Naive thymus-derived CD8-positive, alpha-beta T cell (primary cell): Measurements from ENCODE around the gene SLC13A1. TPM values are rescaled to one million over a fixed set of nuclear protein-coding genes. Genes with fewer than 3 reads are reported as not detected.
A peak's percentile ranks its signal among the peaks of the same experiment; 100 is the strongest.

Experiments used
- ATAC-seq, 2 donors: fragments of 150-1000 bp; cut with Tn5 transposase in 1 of 2; sonication (Bioruptor Pico), chemical (Tn5 transposase) in 1 of 2; 1 replicate in 1 of 2; 2 replicates in 1 of 2; pipeline ENCODE4 v1.10.0; 2021; ENCODE audit warnings: mild to moderate bottlenecking in 2 of 2, moderate library complexity in 2 of 2
- POLR2A ChIA-PET: fragments of 350-600 bp; sonication (Branson Sonifier 250); formaldehyde crosslinking; loops from one replicate; lab custom pipeline; 2021; ENCODE audit warnings: antibody characterized with exemption; lab: Charles Lee
- DNase-seq, 10 donors: peaks; one replicate each; pipeline versions ENCODE4 v3.0.0 to v3.0.0-alpha.2; 2020 to 2022
- H3K27ac Mint-ChIP-seq, 10 donors: one replicate each; pipeline ENCODE4 v1.8.0; 2020 to 2022; ENCODE audit warnings: mild to moderate bottlenecking in 10 of 10, mixed read lengths in 10 of 10, moderate library complexity in 4 of 10, inconsistent platforms in 1 of 10
- H3K27me3 Mint-ChIP-seq, 5 donors: one replicate each; pipeline ENCODE4 v1.8.0; 2021 to 2022; ENCODE audit warnings: mixed read lengths in 5 of 5
- H3K36me3 Mint-ChIP-seq, 3 donors: one replicate each; pipeline ENCODE4 v1.8.0; 2020 to 2022; ENCODE audit warnings: mixed read lengths in 3 of 3, mild to moderate bottlenecking in 2 of 3, inconsistent platforms in 1 of 3
- H3K4me1 Mint-ChIP-seq, 4 donors: one replicate each; pipeline ENCODE4 v1.8.0; 2021 to 2022; ENCODE audit warnings: mixed read lengths in 4 of 4
- H3K4me3 Mint-ChIP-seq, 10 donors: one replicate each; pipeline ENCODE4 v1.8.0; 2020 to 2022; ENCODE audit warnings: mild to moderate bottlenecking in 10 of 10, mixed read lengths in 10 of 10, moderate library complexity in 6 of 10, inconsistent platforms in 1 of 10
- H3K9me3 Mint-ChIP-seq, 9 donors: one replicate each; pipeline ENCODE4 v1.8.0; 2020 to 2022; ENCODE audit warnings: mixed read lengths in 9 of 9, mild to moderate bottlenecking in 3 of 9, inconsistent platforms in 1 of 9, moderate library complexity in 1 of 9
- polyA plus RNA-seq, 3 donors: library from polyadenylated mRNA; unstranded; fragments of 300-500 nt; fragmentation: Illumina TruSeq; gene quantifications; one replicate each; pipeline ENCODE4 v1.2.3, GENCODE V29; 2021
- total RNA-seq, 8 experiments: library from RNA in 2 of 8; stranded (reverse) in 2 of 8; gene quantifications; one replicate each; pipeline ENCODE4 v1.2.3 and lab custom pipeline; 2021 to 2026

SLC13A1 gene
- total and polyA plus RNA-seq, 5 experiments from 2014 or later = not detected

DNA sequence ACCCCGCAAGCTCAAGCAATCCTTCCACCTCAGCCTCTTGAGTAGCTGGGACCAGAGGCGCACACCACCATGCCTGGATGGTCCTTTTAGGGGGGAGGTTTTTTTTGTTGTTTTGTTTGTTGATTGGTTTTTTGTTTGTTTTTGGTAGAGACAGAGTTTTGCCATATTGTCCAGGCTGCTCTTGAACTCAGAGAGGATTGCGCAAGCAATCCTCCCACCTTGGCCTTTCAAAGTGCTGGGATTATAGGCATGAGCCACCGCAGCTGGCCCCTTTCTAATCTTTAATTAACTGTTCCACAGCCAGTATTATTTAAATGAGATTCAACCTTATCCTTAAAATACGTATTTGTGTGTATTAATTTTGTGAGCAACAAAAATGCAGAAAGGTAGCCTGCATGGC, 65.8 kb downstream of the SLC13A1 start:
- Mint-ChIP-seq H3K36me3 (no peaks in the 10 kb centered on the region), H3K27ac (no peak overlapping the region), H3K4me3 (no peak overlapping the region), H3K4me1 (no peaks in the 10 kb centered on the region), H3K9me3 (peaks cover 0 to 6% (median 0%) of the 10 kb centered on the region in 9 donors), H3K27me3 (no peaks in the 10 kb centered on the region)
- no peak for ATAC-seq
- POLR2A ChIA-PET = no interaction called here
- no peak for DNase-seq

DNA sequence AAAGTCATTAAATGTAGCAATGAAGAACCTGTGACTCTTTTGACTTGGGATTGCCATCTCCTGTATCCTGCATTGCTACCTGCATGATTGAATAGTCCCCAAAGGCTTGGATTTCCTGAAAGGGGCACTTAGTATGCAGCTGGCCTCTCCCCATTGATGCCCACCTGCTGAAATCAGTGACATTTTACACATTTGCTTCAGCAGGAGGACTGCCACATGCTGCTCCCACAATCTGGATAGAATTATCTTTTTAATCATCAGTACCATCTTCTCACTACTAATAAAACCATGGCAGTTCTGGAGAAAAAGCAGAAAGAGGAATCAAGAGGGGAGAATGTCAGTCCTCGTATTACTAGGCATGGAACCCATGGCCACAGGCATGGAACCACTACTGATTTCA, 67.8 kb downstream of the SLC13A1 start:
- ATAC-seq = no peak
- no peak for DNase-seq
- Mint-ChIP-seq H3K36me3 (no peaks in the 10 kb centered on the region), H3K27me3 (no peaks in the 10 kb centered on the region), H3K4me1 (no peaks in the 10 kb centered on the region), H3K4me3 (no peak overlapping the region), H3K9me3 (peaks cover 0 to 6% (median 2%) of the 10 kb centered on the region in 9 donors), H3K27ac (no peak overlapping the region)
- POLR2A ChIA-PET = no interaction called here

DNA sequence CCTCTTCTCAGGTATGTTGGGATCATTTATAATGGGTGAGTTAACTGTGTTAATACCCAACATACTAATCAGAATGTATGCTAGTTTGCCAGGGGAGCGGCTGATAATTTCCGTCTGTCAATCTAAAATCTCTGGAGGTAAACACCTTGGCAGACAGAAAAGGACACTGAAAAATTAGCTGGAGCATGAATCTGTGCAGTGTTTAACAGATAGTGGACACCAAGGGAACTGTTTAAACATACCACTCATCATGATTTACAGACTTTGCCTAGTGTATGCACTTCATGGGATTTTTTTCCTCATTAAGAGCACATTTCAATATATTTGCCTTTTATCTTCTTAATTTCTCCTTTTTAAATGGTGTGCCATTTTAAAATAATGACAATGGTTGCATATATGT, 68.2 kb downstream of the SLC13A1 start:
- no peak overlapping the region for H3K27ac Mint-ChIP-seq
- POLR2A ChIA-PET = no interaction called here
- H3K4me1 Mint-ChIP-seq = no peaks in the 10 kb centered on the region
- H3K27me3 Mint-ChIP-seq = no peaks in the 10 kb centered on the region
- ATAC-seq = no peak
- no peak overlapping the region for H3K4me3 Mint-ChIP-seq
- DNase-seq = no peak
- no peaks in the 10 kb centered on the region for H3K36me3 Mint-ChIP-seq
- peaks cover 0 to 6% (median 2%) of the 10 kb centered on the region in 9 donors for H3K9me3 Mint-ChIP-seq

DNA sequence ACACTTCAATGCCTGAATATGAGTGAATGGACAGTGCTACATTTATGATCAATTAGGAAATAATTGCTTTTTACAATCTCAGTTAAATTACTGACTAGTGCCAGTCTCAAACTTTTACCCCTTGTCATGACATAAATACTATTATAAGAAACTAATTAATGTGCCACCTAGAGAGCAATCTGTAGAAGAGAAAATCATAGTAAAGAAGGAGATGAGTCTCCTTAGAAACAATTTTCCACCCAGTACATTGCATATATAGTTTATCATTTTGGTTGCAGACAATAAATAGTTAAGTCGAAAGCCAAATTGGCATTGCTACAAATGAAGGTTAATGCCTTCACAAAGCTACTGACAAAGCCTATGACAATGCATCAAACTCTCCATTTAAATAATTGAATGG, 68.6 kb downstream of the SLC13A1 start:
- DNase-seq = no peak
- POLR2A ChIA-PET = no interaction called here
- H3K36me3 Mint-ChIP-seq = no peaks in the 10 kb centered on the region
- no peak overlapping the region for H3K4me3 Mint-ChIP-seq
- H3K9me3 Mint-ChIP-seq = peaks cover 0 to 6% (median 2%) of the 10 kb centered on the region in 9 donors
- no peaks in the 10 kb centered on the region for H3K27me3 Mint-ChIP-seq
- H3K27ac Mint-ChIP-seq = no peak overlapping the region
- no peak for ATAC-seq
- H3K4me1 Mint-ChIP-seq = no peaks in the 10 kb centered on the region

DNA sequence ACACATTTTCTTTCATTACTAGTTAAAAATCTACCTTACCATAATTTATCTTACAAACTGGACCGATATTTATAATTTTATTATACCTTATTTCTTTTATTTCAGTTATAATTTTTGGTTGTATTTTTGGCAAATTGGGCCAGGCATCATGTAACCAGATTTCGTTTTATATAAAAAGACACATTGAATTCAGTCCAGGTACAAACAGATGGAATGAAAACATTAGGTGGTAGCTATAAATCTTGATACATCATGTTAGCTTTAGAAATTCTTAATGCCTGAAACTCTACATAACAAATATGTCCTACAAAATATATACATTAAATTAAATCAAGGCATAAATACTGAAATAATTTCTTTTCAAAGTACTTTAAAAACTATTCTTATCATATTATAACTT, 73.1 kb downstream of the SLC13A1 start:
- POLR2A ChIA-PET = no interaction called here
- H3K4me3 Mint-ChIP-seq = no peak overlapping the region
- no peak for DNase-seq
- ATAC-seq = no peak
- no peaks in the 10 kb centered on the region for H3K36me3 Mint-ChIP-seq
- H3K27ac Mint-ChIP-seq = no peak overlapping the region
- no peaks in the 10 kb centered on the region for H3K4me1 Mint-ChIP-seq
- no peaks in the 10 kb centered on the region for H3K27me3 Mint-ChIP-seq
- peaks cover 0 to 6% (median 0%) of the 10 kb centered on the region in 9 donors for H3K9me3 Mint-ChIP-seq

DNA sequence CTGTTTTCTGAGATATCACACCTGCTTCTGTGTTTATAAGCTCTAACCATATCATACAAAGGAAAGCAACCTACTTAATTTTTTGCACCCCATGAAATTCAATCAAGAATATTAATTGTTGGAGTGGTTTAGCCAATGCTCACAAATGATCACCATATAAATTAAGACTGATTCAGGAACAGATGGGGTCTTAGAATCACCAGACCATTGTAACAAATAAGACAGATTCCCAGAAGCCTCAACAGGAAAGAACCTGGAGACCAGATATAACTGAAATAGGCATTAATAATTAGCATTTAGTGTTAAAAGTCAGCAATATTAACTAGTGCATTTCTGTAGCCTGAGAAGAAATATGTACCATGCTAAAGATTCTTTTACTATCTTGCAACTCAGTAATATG, 73.6 kb downstream of the SLC13A1 start:
- Mint-ChIP-seq H3K36me3 (no peaks in the 10 kb centered on the region), H3K9me3 (peaks cover 0 to 6% (median 0%) of the 10 kb centered on the region in 9 donors), H3K4me1 (no peaks in the 10 kb centered on the region), H3K27me3 (no peaks in the 10 kb centered on the region), H3K27ac (no peak overlapping the region), H3K4me3 (no peak overlapping the region)
- DNase-seq = no peak
- no peak for ATAC-seq
- POLR2A ChIA-PET = no interaction called here

- no peaks in the 10 kb centered on the region for H3K4me1 Mint-ChIP-seq
- H3K9me3 Mint-ChIP-seq = peaks cover 0 to 4% (median 3%) of the 10 kb centered on the region in 9 donors
- POLR2A ChIA-PET = no interaction called here
- no peaks in the 10 kb centered on the region for H3K36me3 Mint-ChIP-seq
- H3K4me3 Mint-ChIP-seq = no peak overlapping the region
- no peak for ATAC-seq
- no peaks in the 10 kb centered on the region for H3K27me3 Mint-ChIP-seq
- DNase-seq = no peak
- no peak overlapping the region for H3K27ac Mint-ChIP-seq
Measured at GRCh38 chr7:123125231-123125630, 74.5 kb downstream of the SLC13A1 start.

GRCh38 chr7:123122916-123123315, 76.9 kb downstream of the SLC13A1 start:
- Mint-ChIP-seq H3K27me3 (no peaks in the 10 kb centered on the region), H3K4me3 (no peak overlapping the region), H3K9me3 (peaks cover 0 to 4% (median 0%) of the 10 kb centered on the region in 9 donors), H3K4me1 (no peaks in the 10 kb centered on the region), H3K27ac (no peak overlapping the region), H3K36me3 (no peaks in the 10 kb centered on the region)
- POLR2A ChIA-PET = no interaction called here
- ATAC-seq (no peak), DNase-seq (no peak)

GRCh38 chr7:123120286-123120685, 79.5 kb downstream of the SLC13A1 start:
- no peak for DNase-seq
- no peaks in the 10 kb centered on the region for H3K36me3 Mint-ChIP-seq
- POLR2A ChIA-PET = no interaction called here
- no peak overlapping the region for H3K4me3 Mint-ChIP-seq
- H3K27me3 Mint-ChIP-seq = no peaks in the 10 kb centered on the region
- no peaks in the 10 kb centered on the region for H3K4me1 Mint-ChIP-seq
- no peak for ATAC-seq
- H3K9me3 Mint-ChIP-seq = peaks cover 0 to 7% (median 0%) of the 10 kb centered on the region in 9 donors
- no peak overlapping the region for H3K27ac Mint-ChIP-seq

DNA sequence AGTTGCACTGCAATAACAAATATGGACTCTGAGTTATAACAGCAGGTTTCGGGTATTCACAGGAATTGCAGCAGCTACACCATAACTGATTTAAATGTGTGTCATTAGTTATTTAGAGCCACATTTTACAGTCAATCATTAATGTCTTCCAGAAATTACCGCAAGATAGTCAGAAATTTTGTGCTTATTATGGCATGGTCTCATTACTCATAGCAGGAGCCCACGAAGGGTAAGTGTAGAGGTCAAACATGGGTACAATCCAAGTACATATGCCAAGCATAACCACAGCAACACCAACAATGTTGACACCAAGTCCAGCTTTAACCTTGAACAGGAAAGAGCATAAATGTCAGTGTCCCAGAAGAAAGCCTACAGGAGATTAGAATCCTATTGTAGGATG, 84.4 kb downstream of the SLC13A1 start:
- POLR2A ChIA-PET = no interaction called here
- ATAC-seq = no peak
- H3K9me3 Mint-ChIP-seq = peaks cover 0 to 18% (median 3%) of the 10 kb centered on the region in 9 donors
- no peak overlapping the region for H3K4me3 Mint-ChIP-seq
- no peaks in the 10 kb centered on the region for H3K36me3 Mint-ChIP-seq
- no peaks in the 10 kb centered on the region for H3K4me1 Mint-ChIP-seq
- H3K27ac Mint-ChIP-seq = no peak overlapping the region
- H3K27me3 Mint-ChIP-seq = no peaks in the 10 kb centered on the region
- no peak for DNase-seq

DNA sequence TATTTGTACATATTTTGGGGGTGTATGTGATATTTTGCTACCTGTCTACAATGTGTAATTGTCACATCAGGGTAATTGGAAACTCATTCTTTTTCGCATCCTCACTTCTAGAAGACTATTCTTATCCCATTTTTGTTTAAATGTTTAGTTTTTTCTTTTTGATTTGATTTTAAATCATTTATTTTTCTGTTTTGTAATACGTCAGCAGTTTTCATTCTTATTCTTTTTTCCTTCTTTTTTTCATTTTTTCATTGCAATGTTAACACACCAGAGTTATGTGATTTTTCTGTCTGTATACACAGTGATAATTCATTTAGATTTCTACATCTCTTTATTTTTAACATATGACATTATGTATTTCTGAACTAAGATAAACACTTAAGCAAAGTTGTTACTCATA, 85.5 kb downstream of the SLC13A1 start:
- Mint-ChIP-seq H3K27ac (no peak overlapping the region), H3K27me3 (no peaks in the 10 kb centered on the region), H3K9me3 (peaks cover 0 to 26% (median 6%) of the 10 kb centered on the region in 9 donors), H3K4me3 (no peak overlapping the region), H3K36me3 (no peaks in the 10 kb centered on the region), H3K4me1 (no peaks in the 10 kb centered on the region)
- POLR2A ChIA-PET = no interaction called here
- no peak for DNase-seq
- no peak for ATAC-seq

DNA sequence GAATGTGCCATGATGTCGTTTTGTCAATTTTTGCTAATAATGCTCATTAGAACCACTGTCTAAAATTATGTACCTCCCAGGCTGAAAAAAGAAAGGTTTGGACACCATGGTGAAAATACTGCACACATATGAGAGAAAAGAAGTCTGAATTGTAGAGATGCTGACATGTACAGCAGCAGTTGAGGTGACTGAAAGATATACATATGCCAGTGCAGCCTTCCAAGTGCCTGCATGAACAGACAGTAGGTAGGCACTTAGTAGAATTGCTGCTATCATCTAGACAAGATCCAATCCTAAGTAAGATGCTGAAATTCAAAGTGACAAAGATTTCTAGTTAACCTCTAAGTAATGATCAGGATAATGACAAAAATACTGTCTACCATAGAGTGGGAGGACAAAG, 86.9 kb downstream of the SLC13A1 start:
- ATAC-seq (no peak), DNase-seq (no peak)
- Mint-ChIP-seq H3K27me3 (no peaks in the 10 kb centered on the region), H3K36me3 (no peaks in the 10 kb centered on the region), H3K4me3 (no peak overlapping the region), H3K27ac (no peak overlapping the region), H3K4me1 (no peaks in the 10 kb centered on the region), H3K9me3 (peaks cover 0 to 39% (median 12%) of the 10 kb centered on the region in 9 donors)
- POLR2A ChIA-PET = no interaction called here

DNA sequence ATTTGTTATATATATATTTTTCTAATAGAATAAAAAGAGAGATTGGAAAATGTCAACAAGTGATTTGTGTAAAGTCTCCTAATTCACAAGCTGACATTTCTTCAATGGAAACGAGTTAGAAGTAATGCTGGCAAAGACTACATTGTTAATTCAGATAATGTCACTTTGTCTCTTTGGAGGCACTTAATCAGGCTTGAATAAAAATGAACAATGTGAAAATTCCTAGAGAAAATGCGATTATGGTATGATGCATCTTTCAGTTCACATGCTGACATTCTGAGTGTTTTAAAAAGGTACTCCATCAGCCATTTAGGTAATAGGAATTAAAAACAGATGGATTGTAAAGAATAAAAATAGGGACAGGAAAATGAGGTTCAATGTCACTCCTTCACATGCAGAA, 100.1 kb downstream of the SLC13A1 start:
- no peak overlapping the region for H3K4me3 Mint-ChIP-seq
- no peaks in the 10 kb centered on the region for H3K4me1 Mint-ChIP-seq
- no peaks in the 10 kb centered on the region for H3K36me3 Mint-ChIP-seq
- DNase-seq = no peak
- H3K27ac Mint-ChIP-seq = no peak overlapping the region
- ATAC-seq = no peak
- POLR2A ChIA-PET = no interaction called here
- no peaks in the 10 kb centered on the region for H3K27me3 Mint-ChIP-seq
- peaks cover 0 to 9% (median 2%) of the 10 kb centered on the region in 9 donors for H3K9me3 Mint-ChIP-seq

- Mint-ChIP-seq H3K9me3 (peaks cover 0 to 9% (median 3%) of the 10 kb centered on the region in 9 donors), H3K4me1 (no peaks in the 10 kb centered on the region), H3K36me3 (no peaks in the 10 kb centered on the region), H3K27ac (peak overlapping the region in 1 of 10 donors; percentile 42), H3K4me3 (no peak overlapping the region), H3K27me3 (no peaks in the 10 kb centered on the region)
- ATAC-seq (no peak), DNase-seq (no peak)
- POLR2A ChIA-PET = no interaction called here
Measured at GRCh38 chr7:123096976-123097375, 102.8 kb downstream of the SLC13A1 start.
